Tibial artery (tissue), 4 donors: ENCODE data around the gene TMEM37.
"Not testable (repeated sequence)": the region's sequence is repeated elsewhere in the genome, so short reads cannot be mapped to it uniquely, and the experiment has no call there.

Experiments
- DNase-seq, 2 donors: peaks; one replicate each; pipeline ENCODE4 v3.0.0-alpha.2; 2019
- H3K27ac ChIP-seq, 2 donors: fragments of 200-600 bp; sonication (generic) in 1 of 2; 1 replicate in 1 of 2; 2 replicates in 1 of 2; pipeline ENCODE4 v1.5.1; 2018 to 2019; ENCODE audit warnings: mild to moderate bottlenecking in 1 of 2
- H3K27me3 ChIP-seq, 2 donors: fragments of 200-600 bp; sonication (generic) in 1 of 2; one replicate each; pipeline versions ENCODE4 v1.5.1 to v1.6.0; 2016 to 2019
- H3K36me3 ChIP-seq, 3 donors: fragments of 200-600 bp; sonication (generic) in 2 of 3; one replicate each; pipeline ENCODE4 v1.5.1; 2016 to 2019; ENCODE audit warnings: mild to moderate bottlenecking in 2 of 3
- H3K4me1 ChIP-seq, 4 donors: fragments of 200-600 bp; sonication (generic) in 2 of 4; 1 replicate in 3 of 4; 2 replicates in 1 of 4; pipeline ENCODE4 v1.5.1; 2016 to 2019
- H3K4me3 ChIP-seq, 2 donors: fragments of 200-600 bp; sonication (generic) in 1 of 2; 1 replicate in 1 of 2; 2 replicates in 1 of 2; pipeline ENCODE4 v1.5.1; 2018 to 2019; ENCODE audit warnings: mild to moderate bottlenecking in 2 of 2
- H3K9me3 ChIP-seq, 3 donors: fragments of 200-600 bp; sonication (generic) in 1 of 3; one replicate each; pipeline ENCODE4 v1.5.1; 2016 to 2019
- intact Hi-C: fragments of 100-400 bp; cut with DNase I; formaldehyde crosslinking; loops from one replicate; pipeline ENCODE4 v1.15.0; 2023; ENCODE audit warnings: low total_unique reads
- TF ChIP-seq, protein P1 (sequence below), 2 experiments: fragments of 200-600 bp in 1 of 2; fragments of 450-650 bp in 1 of 2; IDR thresholded peaks; one replicate each; pipeline ENCODE4 v1.5.1; 2017 to 2019; ENCODE audit warnings: antibody characterized with exemption in 2 of 2, mild to moderate bottlenecking in 1 of 2, moderate library complexity in 1 of 2

Gene TMEM37

DNA sequence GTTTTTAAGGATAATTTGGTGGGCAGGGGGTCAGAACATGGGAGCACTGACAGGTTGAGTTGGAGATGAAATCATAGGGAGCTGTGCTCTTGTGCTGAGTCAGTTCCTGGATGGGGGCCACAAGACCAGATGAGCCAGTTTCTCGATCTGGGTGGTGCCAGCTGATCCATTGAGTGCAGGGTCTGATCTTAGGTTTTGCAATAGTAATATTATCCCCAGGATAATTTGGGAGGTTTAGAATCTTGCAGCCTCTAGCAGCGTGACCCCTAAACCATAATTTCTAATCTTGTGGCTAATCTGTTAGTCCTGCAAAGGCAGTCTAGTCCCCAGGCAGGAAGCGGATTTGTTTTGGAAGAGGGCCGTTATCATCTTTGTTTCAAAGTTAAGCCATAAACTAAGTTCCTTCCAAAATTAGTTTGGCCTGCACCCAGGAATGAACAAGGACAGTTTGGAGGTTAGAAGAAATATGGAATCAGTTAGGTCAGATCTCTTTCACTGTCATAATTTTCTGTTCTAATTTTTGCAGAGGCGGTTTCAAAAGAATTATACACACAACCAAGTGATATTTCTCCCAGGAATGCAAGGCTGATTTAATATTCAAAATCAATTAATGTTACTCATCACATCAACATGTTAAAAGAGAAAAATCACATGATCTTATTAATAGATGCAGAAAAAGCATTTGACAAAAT is 41.9 kb upstream of the TMEM37 start:
- Histone ChIP-seq H3K9me3 (no peaks in the 10 kb centered on the region), H3K36me3 (no peaks in the 10 kb centered on the region), H3K4me3 (no peak overlapping the region), H3K27ac (no peak overlapping the region), H3K4me1 (peaks cover 0 to 26% (median 9%) of the 10 kb centered on the region in 4 donors), H3K27me3 (no peaks in the 10 kb centered on the region)
- TF ChIP-seq, protein P1, sequence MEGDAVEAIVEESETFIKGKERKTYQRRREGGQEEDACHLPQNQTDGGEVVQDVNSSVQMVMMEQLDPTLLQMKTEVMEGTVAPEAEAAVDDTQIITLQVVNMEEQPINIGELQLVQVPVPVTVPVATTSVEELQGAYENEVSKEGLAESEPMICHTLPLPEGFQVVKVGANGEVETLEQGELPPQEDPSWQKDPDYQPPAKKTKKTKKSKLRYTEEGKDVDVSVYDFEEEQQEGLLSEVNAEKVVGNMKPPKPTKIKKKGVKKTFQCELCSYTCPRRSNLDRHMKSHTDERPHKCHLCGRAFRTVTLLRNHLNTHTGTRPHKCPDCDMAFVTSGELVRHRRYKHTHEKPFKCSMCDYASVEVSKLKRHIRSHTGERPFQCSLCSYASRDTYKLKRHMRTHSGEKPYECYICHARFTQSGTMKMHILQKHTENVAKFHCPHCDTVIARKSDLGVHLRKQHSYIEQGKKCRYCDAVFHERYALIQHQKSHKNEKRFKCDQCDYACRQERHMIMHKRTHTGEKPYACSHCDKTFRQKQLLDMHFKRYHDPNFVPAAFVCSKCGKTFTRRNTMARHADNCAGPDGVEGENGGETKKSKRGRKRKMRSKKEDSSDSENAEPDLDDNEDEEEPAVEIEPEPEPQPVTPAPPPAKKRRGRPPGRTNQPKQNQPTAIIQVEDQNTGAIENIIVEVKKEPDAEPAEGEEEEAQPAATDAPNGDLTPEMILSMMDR (IDR thresholded peaks at IDR 0.05) = no peak
- peak in 1 of 2 donors; percentile 50 for DNase-seq
- intact Hi-C loops = no loop called here

DNA sequence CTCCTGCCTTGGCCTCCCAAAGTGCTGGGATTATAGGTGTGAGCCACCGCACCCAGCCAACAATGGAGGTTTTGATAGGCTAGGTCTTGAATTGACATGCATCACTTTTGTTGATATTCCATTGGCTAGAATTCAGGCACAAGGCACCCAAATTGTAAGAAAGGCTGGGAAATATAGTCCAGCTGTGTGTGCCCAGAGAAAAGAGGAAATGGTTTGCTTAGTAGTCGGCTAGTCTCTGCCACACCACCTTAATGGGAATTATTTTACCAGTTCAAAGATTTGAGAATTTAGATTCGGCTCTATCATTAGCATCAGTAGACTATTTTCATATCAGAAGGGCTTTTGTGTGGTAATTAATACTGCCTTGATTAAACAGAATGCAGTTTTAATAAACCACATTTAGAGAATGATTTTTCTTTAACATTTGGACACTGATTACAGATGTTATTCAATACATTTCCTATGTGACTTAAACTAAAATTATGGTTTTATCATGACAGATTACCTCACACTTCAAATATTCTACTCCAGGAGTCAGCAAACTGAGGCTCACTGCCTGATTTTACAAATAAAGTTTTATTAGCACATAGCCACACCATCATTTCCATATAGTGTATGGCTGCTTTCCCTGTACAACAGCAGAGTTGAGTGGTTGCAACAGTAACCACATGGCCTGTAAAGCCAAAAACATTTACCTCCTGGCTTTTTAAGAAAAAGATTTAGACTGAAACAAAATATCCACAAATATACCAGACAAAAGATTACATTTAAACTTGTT is 37.5 kb upstream of the TMEM37 start:
- Histone ChIP-seq H3K36me3 (no peaks in the 10 kb centered on the region), H3K27me3 (no peaks in the 10 kb centered on the region), H3K9me3 (no peaks in the 10 kb centered on the region), H3K4me1 (peaks cover 0 to 10% (median 0%) of the 10 kb centered on the region in 4 donors), H3K27ac (no peak overlapping the region), H3K4me3 (no peak overlapping the region)
- DNase-seq = no peak
- TF ChIP-seq, protein P1 (IDR thresholded peaks at IDR 0.05) = no peak
- intact Hi-C loops = no loop called here

DNA sequence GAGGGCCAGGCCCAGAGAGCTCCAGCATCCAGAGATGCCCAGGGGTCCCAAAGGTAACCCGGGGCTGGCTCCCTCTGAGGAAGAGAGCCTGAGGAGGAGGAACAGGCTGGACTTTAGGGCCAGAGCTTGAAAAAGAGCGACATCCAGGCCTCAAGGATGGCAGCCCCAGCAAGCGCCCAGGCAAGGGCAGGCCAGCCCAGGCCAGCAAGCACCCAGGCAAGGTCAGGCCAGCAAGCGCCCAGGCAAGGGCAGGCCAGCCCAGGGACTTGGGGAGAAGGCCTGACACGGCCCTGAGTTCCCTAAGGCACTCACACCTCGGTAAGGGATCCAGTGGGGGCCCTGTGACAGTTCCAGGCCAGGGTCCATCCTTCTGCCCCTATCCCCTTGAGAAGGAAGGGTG is 34.5 kb upstream of the TMEM37 start:
- Histone ChIP-seq H3K4me1 (no peaks in the 10 kb centered on the region), H3K4me3 (no peak overlapping the region), H3K9me3 (no peaks in the 10 kb centered on the region), H3K27me3 (no peaks in the 10 kb centered on the region), H3K27ac (no peak overlapping the region), H3K36me3 (no peaks in the 10 kb centered on the region)
- no peak for DNase-seq
- TF ChIP-seq, protein P1 (IDR thresholded peaks at IDR 0.05) = no peak
- intact Hi-C loops = no loop called here

DNA sequence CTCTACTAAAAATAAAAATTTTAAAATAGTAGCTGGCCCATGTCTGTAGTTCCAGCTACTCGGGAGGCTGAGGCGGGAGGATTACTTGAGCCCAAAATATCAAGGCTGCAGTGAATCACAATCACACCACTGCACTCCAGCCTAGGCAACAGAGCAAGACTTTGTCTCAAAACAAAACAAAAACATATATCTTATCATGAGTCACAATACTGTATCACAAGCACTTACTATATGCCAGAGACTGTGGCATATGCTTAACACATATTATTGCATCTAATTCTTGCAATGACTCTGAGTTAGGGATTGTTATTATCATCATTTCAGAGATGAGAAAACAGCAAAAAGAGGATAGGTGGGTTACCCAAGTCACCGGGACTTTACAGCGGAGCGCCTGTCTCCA is 29.5 kb upstream of the TMEM37 start:
- Histone ChIP-seq H3K36me3 (no peaks in the 10 kb centered on the region), H3K27me3 (peaks cover 0 to 8% of the 10 kb centered on the region in 2 donors), H3K27ac (no peak overlapping the region), H3K4me1 (no peaks in the 10 kb centered on the region), H3K4me3 (no peak overlapping the region), H3K9me3 (peaks cover 0 to 5% (median 0%) of the 10 kb centered on the region in 3 donors)
- no peak for DNase-seq
- TF ChIP-seq, protein P1 (IDR thresholded peaks at IDR 0.05) = no peak
- intact Hi-C loops = no loop called here

DNA sequence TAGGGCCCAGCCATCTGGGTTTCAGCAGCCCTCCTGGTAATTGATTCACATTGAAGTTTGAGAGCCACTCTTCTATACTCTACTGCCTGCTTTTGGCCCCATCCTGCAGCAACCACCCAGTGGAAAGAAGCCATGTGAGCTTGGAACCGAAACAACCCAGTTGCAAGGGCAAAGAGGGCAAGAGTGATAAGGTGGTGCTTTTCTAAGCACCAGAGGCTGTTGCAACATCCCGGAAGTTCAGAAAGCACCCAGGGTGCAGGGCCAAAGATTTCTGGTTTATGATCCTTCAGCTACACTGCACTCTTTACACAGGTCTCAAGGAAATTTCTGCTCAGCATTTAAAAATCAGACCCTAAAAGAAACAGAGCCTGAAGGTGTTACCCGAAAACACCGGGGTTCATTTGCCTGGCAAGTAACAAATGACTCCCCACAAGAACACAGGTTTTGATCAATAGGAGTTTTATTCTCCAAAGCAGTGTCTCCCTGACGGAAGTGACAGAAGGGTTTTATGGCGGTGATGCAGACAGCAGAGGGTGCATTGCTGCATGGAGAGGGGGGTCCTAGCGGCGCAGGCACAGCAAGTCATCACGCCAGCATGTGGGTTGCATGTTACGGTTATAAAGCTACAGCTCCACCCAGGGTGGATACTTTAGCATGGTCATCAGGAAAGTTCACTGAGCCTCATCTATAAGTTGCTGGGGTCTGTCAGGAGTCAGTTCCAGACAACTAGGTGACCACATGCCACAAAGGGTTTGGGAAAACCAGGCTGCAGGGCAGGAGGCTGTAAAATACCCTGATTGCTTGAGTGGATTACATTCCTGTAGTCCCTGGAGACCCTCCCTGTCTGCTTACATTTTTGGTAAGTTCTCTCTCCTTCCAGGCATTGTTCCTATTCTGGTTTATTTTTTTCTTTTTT is 28.8 kb upstream of the TMEM37 start:
- no peaks in the 10 kb centered on the region for H3K4me1 ChIP-seq
- H3K9me3 ChIP-seq = peaks cover 0 to 5% (median 0%) of the 10 kb centered on the region in 3 donors
- TF ChIP-seq, protein P1 (IDR thresholded peaks at IDR 0.05) = no peak
- no peak overlapping the region for H3K27ac ChIP-seq
- peaks cover 0 to 8% of the 10 kb centered on the region in 2 donors for H3K27me3 ChIP-seq
- DNase-seq = no peak
- no peaks in the 10 kb centered on the region for H3K36me3 ChIP-seq
- no peak overlapping the region for H3K4me3 ChIP-seq
- intact Hi-C loops = no loop called here

DNA sequence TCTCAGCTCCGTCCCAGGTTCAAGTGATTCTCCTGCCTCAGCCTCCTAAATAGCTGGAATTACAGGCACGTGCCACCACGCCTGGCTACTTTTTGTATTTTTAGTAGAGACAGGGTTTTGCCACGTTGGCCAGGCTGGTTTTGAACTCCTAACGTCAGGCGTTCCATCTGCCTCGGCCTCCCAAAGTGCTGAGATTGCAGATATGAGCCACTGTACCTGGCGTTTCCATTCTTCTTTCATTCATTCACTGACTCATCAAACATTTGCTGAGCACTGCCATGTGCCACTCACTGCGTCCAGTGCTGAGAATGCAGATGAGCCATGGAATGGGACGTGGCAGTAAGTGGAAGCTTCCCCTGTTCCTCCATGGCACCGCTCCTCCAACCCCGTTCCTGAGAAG is 28.0 kb upstream of the TMEM37 start:
- H3K27me3 ChIP-seq, intact Hi-C loops, DNase-seq, H3K4me1 ChIP-seq, H3K9me3 ChIP-seq, H3K4me3 ChIP-seq, H3K27ac ChIP-seq, H3K36me3 ChIP-seq: not testable (repeated sequence)
